LNCAP (cell line): ENCODE results near the gene GPR176.

ENCODE experiments used
- TF ChIP-seq, protein P1 (sequence below): fragments of 450-650 bp; IDR thresholded peaks from 2 replicates; pipeline ENCODE4 v1.5.1; 2017; ENCODE audit warnings: mild to moderate bottlenecking

GPR176 gene, protein sequence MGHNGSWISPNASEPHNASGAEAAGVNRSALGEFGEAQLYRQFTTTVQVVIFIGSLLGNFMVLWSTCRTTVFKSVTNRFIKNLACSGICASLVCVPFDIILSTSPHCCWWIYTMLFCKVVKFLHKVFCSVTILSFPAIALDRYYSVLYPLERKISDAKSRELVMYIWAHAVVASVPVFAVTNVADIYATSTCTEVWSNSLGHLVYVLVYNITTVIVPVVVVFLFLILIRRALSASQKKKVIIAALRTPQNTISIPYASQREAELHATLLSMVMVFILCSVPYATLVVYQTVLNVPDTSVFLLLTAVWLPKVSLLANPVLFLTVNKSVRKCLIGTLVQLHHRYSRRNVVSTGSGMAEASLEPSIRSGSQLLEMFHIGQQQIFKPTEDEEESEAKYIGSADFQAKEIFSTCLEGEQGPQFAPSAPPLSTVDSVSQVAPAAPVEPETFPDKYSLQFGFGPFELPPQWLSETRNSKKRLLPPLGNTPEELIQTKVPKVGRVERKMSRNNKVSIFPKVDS

DNA sequence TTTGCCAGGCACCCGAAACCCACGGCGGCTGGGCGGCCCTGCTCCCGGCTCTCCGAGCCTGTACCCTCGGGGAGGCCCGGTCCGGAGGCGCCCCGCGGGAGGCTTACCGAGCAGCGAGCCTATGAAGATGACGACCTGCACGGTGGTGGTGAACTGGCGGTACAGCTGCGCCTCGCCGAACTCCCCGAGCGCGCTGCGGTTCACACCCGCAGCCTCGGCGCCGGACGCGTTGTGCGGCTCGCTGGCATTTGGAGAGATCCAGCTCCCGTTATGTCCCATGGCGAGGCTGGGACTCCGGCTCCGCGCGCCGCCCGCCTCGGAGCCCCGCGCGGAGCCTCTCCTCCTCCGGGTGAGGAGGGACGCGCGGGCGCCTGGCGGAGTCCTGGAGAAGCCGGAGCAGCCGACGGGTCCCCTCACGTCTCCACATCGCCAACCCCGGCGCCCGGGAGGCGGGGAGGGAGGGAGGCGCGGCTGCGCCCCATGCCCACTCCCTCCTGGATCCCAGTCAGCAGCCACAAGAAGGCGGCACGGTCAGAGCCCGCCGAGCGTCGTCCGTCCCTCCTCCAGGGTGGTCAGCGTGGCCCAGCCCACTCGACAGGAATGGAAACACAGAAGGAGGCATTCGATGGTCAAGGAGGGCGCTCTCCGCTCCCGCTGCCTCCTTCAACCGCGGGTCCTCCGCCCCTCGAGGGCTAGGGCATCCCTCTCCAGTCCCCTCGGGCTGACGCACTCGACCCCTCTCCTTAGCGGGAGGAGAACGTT lies at the start of gene GPR176:
GPR176 (minus strand) TSS at position 519 of the 762 bp plus-strand sequence; CDS start at position 279, 240 bp downstream.
- TF ChIP-seq, protein P1, sequence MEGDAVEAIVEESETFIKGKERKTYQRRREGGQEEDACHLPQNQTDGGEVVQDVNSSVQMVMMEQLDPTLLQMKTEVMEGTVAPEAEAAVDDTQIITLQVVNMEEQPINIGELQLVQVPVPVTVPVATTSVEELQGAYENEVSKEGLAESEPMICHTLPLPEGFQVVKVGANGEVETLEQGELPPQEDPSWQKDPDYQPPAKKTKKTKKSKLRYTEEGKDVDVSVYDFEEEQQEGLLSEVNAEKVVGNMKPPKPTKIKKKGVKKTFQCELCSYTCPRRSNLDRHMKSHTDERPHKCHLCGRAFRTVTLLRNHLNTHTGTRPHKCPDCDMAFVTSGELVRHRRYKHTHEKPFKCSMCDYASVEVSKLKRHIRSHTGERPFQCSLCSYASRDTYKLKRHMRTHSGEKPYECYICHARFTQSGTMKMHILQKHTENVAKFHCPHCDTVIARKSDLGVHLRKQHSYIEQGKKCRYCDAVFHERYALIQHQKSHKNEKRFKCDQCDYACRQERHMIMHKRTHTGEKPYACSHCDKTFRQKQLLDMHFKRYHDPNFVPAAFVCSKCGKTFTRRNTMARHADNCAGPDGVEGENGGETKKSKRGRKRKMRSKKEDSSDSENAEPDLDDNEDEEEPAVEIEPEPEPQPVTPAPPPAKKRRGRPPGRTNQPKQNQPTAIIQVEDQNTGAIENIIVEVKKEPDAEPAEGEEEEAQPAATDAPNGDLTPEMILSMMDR, result no peak

DNA sequence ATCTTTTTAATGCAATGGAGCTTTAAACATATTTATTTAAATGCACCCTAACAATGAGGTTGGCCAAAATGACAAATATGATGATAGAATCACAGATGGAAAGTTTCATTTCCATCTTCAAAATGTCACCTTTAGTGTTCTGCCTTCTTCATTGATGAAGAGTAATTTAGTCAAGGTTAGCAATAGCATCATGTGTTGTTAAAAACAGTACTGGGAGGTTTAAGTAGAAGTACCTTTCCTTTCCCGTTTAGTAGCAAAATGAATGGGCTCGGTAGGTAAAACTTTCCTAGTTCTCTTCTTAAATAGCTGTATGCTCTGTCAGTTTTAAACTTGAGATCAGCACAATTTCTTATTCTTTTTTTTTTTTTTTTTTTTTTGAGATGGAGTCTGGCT lies 48.9 kb upstream of the GPR176 start:
- TF ChIP-seq, protein P1, result no peak

DNA sequence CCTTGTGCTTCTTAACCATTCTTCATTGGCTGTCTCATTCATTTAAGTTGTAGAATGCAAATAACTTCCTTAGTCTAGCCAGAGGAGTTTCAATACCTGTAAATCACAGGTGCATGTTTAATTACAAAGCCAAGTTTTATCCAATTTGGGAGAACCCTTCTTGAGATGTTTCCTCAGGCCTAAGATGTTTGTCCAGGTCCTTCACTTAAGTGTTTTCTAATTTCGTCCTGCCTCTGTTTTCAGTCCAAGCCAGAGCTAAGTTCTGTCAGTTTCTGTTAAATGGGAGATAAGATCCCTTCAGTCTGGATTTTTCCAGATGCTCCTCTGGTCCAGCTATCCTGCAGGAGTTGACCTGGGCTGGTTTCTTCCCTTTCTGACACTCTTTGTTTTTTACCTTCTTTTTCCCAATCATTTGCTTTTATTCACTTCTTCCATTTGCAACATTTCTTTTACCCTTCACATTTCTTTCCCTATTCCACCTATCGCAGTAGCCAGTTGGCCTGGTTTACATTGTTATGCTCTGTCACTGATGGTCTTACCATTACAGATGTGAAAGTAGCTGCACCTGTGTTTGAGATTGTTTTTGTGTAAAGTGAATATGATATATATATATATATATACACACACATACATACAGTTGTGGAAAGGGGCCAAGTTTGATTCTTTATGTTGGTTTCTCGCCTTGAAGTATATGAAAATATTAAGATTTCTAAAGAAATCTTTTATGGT lies 48.4 kb upstream of the GPR176 start:
- TF ChIP-seq, protein P1, result no peak

DNA sequence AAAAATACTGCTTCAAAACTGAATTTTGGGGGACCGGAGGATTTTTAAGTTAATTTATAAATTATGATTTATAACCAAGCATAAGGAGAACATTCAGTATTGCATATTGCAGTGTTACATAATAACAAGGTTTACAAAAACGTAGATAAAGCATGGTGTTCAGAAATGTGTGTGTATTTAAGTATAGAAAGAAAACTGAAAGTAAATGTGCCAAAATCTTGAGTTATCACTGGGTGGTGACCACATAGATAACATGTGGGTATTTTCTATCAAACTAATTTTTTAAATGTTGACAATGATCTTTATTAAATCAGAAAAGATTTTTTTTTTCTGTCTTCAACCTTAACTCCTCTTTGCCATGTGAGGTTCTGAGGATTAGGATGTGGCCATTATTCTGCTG lies 46.5 kb upstream of the GPR176 start:
- TF ChIP-seq, protein P1, result no peak

DNA sequence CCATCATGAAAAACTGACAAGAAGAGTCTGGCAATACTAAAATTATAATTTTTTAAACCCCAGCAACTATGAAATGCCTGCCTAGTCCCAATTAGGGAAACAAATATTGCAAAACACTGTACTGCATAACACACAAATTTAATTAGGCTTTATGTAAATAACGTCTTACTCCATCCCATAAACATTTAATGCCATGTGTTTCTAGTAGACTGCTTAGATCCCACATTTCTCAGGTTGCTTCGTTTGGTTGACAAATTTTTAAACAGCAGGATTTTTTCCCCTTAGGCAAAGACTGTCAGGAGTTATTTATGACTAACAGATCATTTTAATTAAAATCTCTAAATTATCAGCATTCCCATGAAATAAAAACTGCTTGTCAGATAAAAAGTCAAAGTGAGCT lies 43.7 kb upstream of the GPR176 start:
- TF ChIP-seq, protein P1, result no peak

DNA sequence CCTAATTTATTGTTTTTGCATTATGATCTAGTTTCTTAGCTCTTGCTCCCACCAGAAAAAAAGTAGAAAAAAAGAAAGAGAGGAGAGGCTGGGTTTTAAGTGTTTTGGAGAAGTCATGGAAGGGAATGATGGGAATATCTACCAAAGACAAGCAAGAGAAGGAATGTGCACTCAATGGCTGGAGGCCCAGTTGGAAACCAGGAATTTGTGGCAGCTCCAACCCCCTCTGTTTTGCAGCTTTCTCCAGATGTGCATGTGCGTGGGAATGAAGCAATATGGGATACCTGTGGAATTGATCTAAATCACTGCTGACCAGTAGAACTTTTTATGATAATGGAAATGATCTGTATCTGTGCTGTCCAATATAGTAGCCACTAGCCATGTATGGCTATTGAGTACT lies 41.0 kb upstream of the GPR176 start:
- TF ChIP-seq, protein P1, result no peak

DNA sequence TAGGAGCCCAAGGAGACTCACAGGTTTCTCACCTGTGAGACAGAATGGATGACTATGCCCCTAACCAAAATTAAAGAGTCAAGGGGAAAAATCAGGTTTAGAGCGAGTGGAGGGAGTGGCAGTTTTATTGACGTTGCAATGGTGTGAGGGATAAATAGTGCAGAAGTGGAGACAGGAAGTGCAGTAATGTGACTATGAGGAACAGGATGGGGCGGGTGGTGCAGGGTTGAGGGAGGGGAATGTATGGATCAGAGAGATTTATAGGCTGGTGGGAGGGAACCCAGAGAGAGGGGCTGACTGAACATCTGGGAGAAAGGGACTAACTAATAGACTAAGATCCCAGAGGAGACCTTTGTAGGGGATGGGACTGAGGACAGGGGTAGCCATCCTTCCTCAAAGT lies 40.3 kb upstream of the GPR176 start:
- TF ChIP-seq, protein P1, result no peak
